Measurements from ENCODE around the gene HNF4A. TPM values are rescaled to one million over a fixed set of nuclear protein-coding genes. Genes with fewer than 3 reads are reported as not detected.

Gene HNF4A
- total and polyA plus RNA-seq, 2 of the 13 experiments (the other 11 are each of a cell fraction or from before 2014, with no cell fraction given) = 80.9 to 169 TPM

- TF ChIP-seq PLRG1 (conservative IDR thresholded peaks at IDR 0.05) (no peak), ZNF282 (IDR thresholded peaks at IDR 0.05; ENCODE audit: partially characterized antibody) (no peak), XBP1 (CRISPR knock-in tag; IDR thresholded peaks at IDR 0.05) (no peak; the same call in 1 of the 2 replicates), MTF1 (CRISPR knock-in tag; IDR thresholded peaks at IDR 0.05) (peak; percentile 85; the same call in 1 of the 2 replicates), KLF13 (CRISPR knock-in tag; IDR thresholded peaks at IDR 0.05) (0 out of 2 replicates have a peak, but pooled peaks have one; percentile 21), BRD4 (CRISPR knock-in tag; IDR thresholded peaks at IDR 0.05) (no peak), NR3C1 (CRISPR knock-in tag; IDR thresholded peaks at IDR 0.05) (no peak), ZNF784 (CRISPR knock-in tag; IDR thresholded peaks at IDR 0.05; ENCODE audit: borderline replicate concordance) (no peak), LBX2 (CRISPR knock-in tag; IDR thresholded peaks at IDR 0.05; ENCODE audit: borderline replicate concordance) (no peak), NFE2L1 (CRISPR knock-in tag; IDR thresholded peaks at IDR 0.05; ENCODE audit: borderline replicate concordance) (no peak), IKZF4 (CRISPR knock-in tag; IDR thresholded peaks at IDR 0.05; ENCODE audit: borderline replicate concordance, low read depth, not compliant biosample characterization) (no peak), ZNF414 (CRISPR knock-in tag; IDR thresholded peaks at IDR 0.05) (no peak; the same call in 1 of the 2 replicates), ZNF230 (CRISPR knock-in tag; IDR thresholded peaks at IDR 0.05) (no peak; the same call in 1 of the 2 replicates), MLLT10 (CRISPR knock-in tag; IDR thresholded peaks at IDR 0.05) (no peak), ZBTB4 (CRISPR knock-in tag; IDR thresholded peaks at IDR 0.05; ENCODE audit: borderline replicate concordance) (0 out of 2 replicates have a peak, but pooled peaks have one; percentile 91), ATM (IDR thresholded peaks at IDR 0.05; ENCODE audit: borderline replicate concordance) (no peak), RFX3 (CRISPR knock-in tag; IDR thresholded peaks at IDR 0.05) (peak; percentile 47; the same call in 1 of the 2 replicates), SMAD9 (CRISPR knock-in tag; IDR thresholded peaks at IDR 0.05) (no peak), ZNF652 (CRISPR knock-in tag; IDR thresholded peaks at IDR 0.05; ENCODE audit: borderline replicate concordance, low read depth) (peak; percentile 76), GATA4 (IDR thresholded peaks at IDR 0.05; ENCODE audit: borderline replicate concordance, low read depth) (peak; percentile 100), CEBPB (IDR thresholded peaks at IDR 0.05; ENCODE audit: borderline replicate concordance, low read depth, low read length) (no peak), U2AF2 (IDR thresholded peaks at IDR 0.05; ENCODE audit: low read depth, low read length) (no peak), FOXO4 (CRISPR knock-in tag; conservative IDR thresholded peaks at IDR 0.05) (no peak), ZNF616 (CRISPR knock-in tag; IDR thresholded peaks at IDR 0.05; ENCODE audit: low read depth) (0 out of 2 replicates have a peak, but pooled peaks have one; percentile 74), ZNF264 (CRISPR knock-in tag; IDR thresholded peaks at IDR 0.05) (no peak; the same call in 1 of the 2 replicates), MTF2 (CRISPR knock-in tag; IDR thresholded peaks at IDR 0.05; ENCODE audit: borderline replicate concordance) (peak; percentile 93; the same call in 1 of the 2 replicates), ZNF274 (CRISPR knock-in tag; IDR thresholded peaks at IDR 0.05) (no peak)
These were observed 38.9 kb downstream of the HNF4A start (continued) for GRCh38 chr20:44394452-44394701.
